Left lung (tissue), 14 donors: ENCODE data around the gene SH3GLB2. TPM values are rescaled to one million over a fixed set of nuclear protein-coding genes. Genes with fewer than 3 reads are reported as not detected.

Experiments
- ATAC-seq: fragments of 200-7000 bp; cut with Tn5 transposase; one replicate; pipeline ENCODE4 v1.9.1; 2020; ENCODE audit warnings: moderate library complexity
- DNase-seq, 4 donors: peaks; one replicate each; pipeline ENCODE4 v3.0.0-alpha.2; 2013 to 2020
- H3K27ac ChIP-seq, 2 donors: fragments of 200-600 bp; sonication (generic) in 1 of 2; one replicate each; pipeline versions ENCODE4 v1.5.0 to v1.8.0; 2020 to 2021
- H3K27me3 ChIP-seq, 2 donors: fragments of 200-600 bp; sonication (generic) in 1 of 2; one replicate each; pipeline versions ENCODE4 v1.5.0 to v1.8.0; 2020 to 2021
- H3K36me3 ChIP-seq, 2 donors: fragments of 200-600 bp; sonication (generic) in 1 of 2; one replicate each; pipeline versions ENCODE4 v1.5.0 to v1.8.0; 2020 to 2021
- H3K4me1 ChIP-seq, 2 donors: fragments of 200-600 bp; one replicate each; pipeline ENCODE4 v1.8.0; 2021
- H3K4me3 ChIP-seq, 2 donors: fragments of 200-600 bp; sonication (generic) in 1 of 2; one replicate each; pipeline versions ENCODE4 v1.5.0 to v1.8.0; 2020 to 2021; ENCODE audit warnings: mild to moderate bottlenecking in 1 of 2
- H3K9me3 ChIP-seq, 2 donors: fragments of 200-600 bp; sonication (generic) in 1 of 2; one replicate each; pipeline versions ENCODE4 v1.5.0 to v1.8.0; 2020 to 2021
- CTCF ChIP-seq, 2 donors: fragments of 200-600 bp; sonication (generic) in 1 of 2; IDR thresholded peaks; one replicate each; pipeline versions ENCODE4 v1.5.0 to v1.8.0; 2021; ENCODE audit warnings: antibody characterized with exemption in 2 of 2
- intact Hi-C, 2 donors: fragments of 100-400 bp; cut with DNase I; formaldehyde crosslinking; loops; one replicate each; pipeline versions ENCODE4 v1.11.2 to v1.14.2; 2022
- long read RNA-seq, 12 donors: library from polyadenylated mRNA in 2 of 12; unstranded in 2 of 12; transcript quantifications; one replicate each; pipeline ENCODE4 v2.0.0 and lab custom pipeline, GENCODE V29; 2019 to 2026
- polyA plus RNA-seq, 6 donors: library from polyadenylated mRNA; unstranded; fragments of 120-200 nt; gene quantifications; one replicate each; pipeline ENCODE4 v1.2.1, GENCODE V29; 2013; ENCODE audit not compliant: insufficient read length in 6 of 6
- total RNA-seq, 2 donors: library from RNA; stranded (reverse); fragmentation: NEBNext Ultra II Directional; extraction: Animal tissue kit (Norgen Biotek cat#: 25700); gene quantifications; one replicate each; pipeline ENCODE4 v1.2.1, GENCODE V29; 2021
- donor health status: DM: no; HTN: yes; CAD: no.
- donor health status: DM: no; HTN: no; CAD: no.

SH3GLB2 gene
- total RNA-seq, result 10 to 100 TPM; 63.7 to 64.7 TPM
- 10 to 100 TPM; 58.9 to 79.0 (median 67.8) TPM for polyA plus RNA-seq
- long read RNA-seq, donor 1, full-length matches to known transcripts, result 19 of 26 reads
- long read RNA-seq, donor 1, partial matches to known transcripts, result 7 of 26 reads
- long read RNA-seq, donor 1, other reads (novel, unspliced or antisense), result 0 of 26 reads
- long read RNA-seq, donor 2, full-length matches to known transcripts, result 12 of 17 reads
- long read RNA-seq, donor 2, partial matches to known transcripts, result 5 of 17 reads
- long read RNA-seq, donor 2, other reads (novel, unspliced or antisense), result 0 of 17 reads
- long read RNA-seq, donor 3, full-length matches to known transcripts, result 21 of 21 reads
- long read RNA-seq, donor 3, partial matches to known transcripts, result 0 of 21 reads
- long read RNA-seq, donor 3, other reads (novel, unspliced or antisense), result 0 of 21 reads
- long read RNA-seq, donor 4, partial matches to known transcripts, result 2 of 4 reads
- long read RNA-seq, donor 4, other reads (novel, unspliced or antisense), result 0 of 4 reads
- long read RNA-seq, donor 5, transcript SH3GLB2-203 (11 exons, 2,982 nt), result major isoform, 12 of 20 reads
- long read RNA-seq, donor 5, partial matches to known transcripts, result 7 of 20 reads
- long read RNA-seq, donor 5, other reads (novel, unspliced or antisense), result 0 of 20 reads
- long read RNA-seq, donor 6, full-length matches to known transcripts, result 28 of 28 reads
- long read RNA-seq, donor 6, partial matches to known transcripts, result 0 of 28 reads
- long read RNA-seq, donor 6, other reads (novel, unspliced or antisense), result 0 of 28 reads
- long read RNA-seq, donor 7, full-length matches to known transcripts, result 13 of 23 reads
- long read RNA-seq, donor 7, partial matches to known transcripts, result 0 of 23 reads
- long read RNA-seq, donor 7, other reads (novel, unspliced or antisense), result 10 of 23 reads
- long read RNA-seq, donor 8, full-length matches to known transcripts, result 14 of 19 reads
- long read RNA-seq, donor 8, partial matches to known transcripts, result 5 of 19 reads
- long read RNA-seq, donor 8, other reads (novel, unspliced or antisense), result 0 of 19 reads
- long read RNA-seq, donor 9, result 0 reads
- long read RNA-seq, donor 10, partial matches to known transcripts, result 2 of 3 reads
- long read RNA-seq, donor 10, other reads (novel, unspliced or antisense), result 0 of 3 reads
- long read RNA-seq, donor 11, full-length matches to known transcripts, result 11 of 30 reads
- long read RNA-seq, donor 11, partial matches to known transcripts, result 5 of 30 reads
- long read RNA-seq, donor 11, other reads (novel, unspliced or antisense), result 14 of 30 reads
- long read RNA-seq, donor 12, full-length matches to known transcripts, result 19 of 25 reads
- long read RNA-seq, donor 12, partial matches to known transcripts, result 6 of 25 reads
- long read RNA-seq, donor 12, other reads (novel, unspliced or antisense), result 0 of 25 reads

DNA sequence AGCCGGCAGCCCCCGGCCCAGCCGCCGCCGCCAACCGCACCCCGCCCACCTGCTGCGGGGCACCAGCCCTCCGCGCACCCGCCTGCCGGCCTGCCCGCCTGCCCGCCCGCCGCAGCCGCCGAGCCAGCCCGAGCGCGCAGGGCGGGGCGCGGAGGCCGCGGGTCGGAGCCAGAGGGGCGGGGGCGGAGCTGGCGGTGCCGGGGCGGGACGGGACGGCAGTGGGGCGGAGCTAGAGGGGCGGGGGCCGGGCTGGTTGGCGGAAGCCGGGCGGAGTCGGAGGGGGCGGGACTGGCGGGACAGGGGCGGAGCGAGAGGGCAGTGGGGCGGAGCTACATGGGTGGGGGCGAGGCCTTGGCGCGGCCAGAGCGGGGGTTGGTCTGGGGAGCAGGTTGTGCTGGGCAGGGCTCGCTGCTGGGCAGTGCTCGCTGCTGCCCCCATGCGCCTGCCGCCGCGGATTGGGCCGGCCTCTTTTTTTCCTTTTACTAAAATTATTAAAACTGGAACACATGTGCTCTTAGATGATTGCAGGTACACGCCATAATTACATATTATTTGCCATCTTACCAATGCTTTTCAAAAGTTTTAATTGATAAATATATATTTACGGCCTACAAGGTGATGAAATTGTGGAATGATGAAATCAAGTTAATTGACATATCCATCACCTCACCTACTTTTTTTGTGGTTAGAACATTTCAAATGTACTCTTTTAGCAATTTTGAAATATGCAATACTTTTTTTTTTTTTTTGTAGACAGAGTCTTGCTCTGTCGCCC is at the start of gene SH3GLB2:
Gene SH3GLB2, minus strand, starts transcription at position 140 of the 775 bp plus-strand sequence. CDS start 177 bp downstream, outside the sequence.
- DNase-seq (peak; percentile 90 to 100 (median 97)), ATAC-seq (peak; percentile 97)
- Histone ChIP-seq H3K4me1 (peaks cover 14 to 34% of the 10 kb centered on the region in 2 donors), H3K27me3 (no peaks in the 10 kb centered on the region), H3K4me3 (peak within 1 kb of the TSS; percentile 69 to 87), H3K27ac (peak within 1 kb of the TSS in 1 of 2 donors; percentile 63), H3K36me3 (no peaks in the 10 kb centered on the region), H3K9me3 (no peaks in the 10 kb centered on the region)
- intact Hi-C loops, result no loop called here
- peak; percentile 81 to 87 for TF ChIP-seq CTCF (IDR thresholded peaks at IDR 0.05)

DNA sequence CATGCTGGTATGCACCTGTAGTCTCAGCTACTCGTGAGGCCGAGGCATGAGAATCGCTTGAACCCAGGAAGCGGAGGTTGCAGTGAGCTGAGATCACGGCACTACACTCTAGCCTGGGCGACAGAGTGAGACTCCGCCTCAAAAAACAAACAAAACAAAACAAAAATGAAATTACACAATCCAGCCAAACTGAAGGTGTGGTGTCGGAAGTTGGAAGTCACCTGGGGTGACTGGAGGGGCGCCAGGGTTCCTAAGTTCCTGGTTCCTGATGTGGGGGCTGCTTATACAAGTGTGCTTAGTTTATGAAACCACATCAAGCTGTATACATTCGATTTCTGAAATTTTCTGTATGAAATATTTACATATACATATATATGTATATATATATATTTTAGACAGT is 49.1 kb upstream of the SH3GLB2 start:
- DNase-seq (no peak), ATAC-seq (no peak)
- intact Hi-C loops, result no loop called here
- no peak overlapping the region for H3K27ac ChIP-seq
- H3K36me3 ChIP-seq, result no peaks in the 10 kb centered on the region
- TF ChIP-seq CTCF (IDR thresholded peaks at IDR 0.05), result no peak
- peaks cover 14 to 17% of the 10 kb centered on the region in 2 donors for H3K4me1 ChIP-seq
- H3K9me3 ChIP-seq, result no peaks in the 10 kb centered on the region
- H3K4me3 ChIP-seq, result no peak overlapping the region
- no peaks in the 10 kb centered on the region for H3K27me3 ChIP-seq

DNA sequence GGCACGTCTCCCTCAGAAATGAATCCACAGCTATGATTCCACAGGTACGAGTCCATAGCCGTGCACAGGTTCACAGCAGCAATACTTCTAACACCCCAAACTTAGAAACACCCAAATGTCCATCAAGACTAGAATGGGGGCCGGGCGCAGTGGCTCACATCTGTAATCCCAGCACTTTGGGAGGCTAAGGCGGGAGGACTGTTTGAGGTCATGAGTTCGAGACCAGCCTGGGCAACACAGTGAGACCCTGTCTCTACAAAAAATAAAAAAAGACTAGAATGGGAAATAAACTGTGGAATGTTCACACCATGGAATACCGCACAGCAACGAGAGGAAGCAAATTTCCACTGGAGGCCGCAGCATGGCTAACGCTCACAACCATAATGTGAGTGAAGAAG is 48.5 kb upstream of the SH3GLB2 start:
- Histone ChIP-seq H3K36me3 (peaks cover 0 to 1% of the 10 kb centered on the region in 2 donors), H3K4me3 (no peak overlapping the region), H3K9me3 (no peaks in the 10 kb centered on the region), H3K27me3 (no peaks in the 10 kb centered on the region), H3K4me1 (peaks cover 8 to 14% of the 10 kb centered on the region in 2 donors), H3K27ac (no peak overlapping the region)
- intact Hi-C loops, result no loop called here
- no peak for TF ChIP-seq CTCF (IDR thresholded peaks at IDR 0.05)
- DNase-seq (no peak), ATAC-seq (no peak)

GRCh38 chr9:129075996-129076639 is 48.0 kb upstream of the SH3GLB2 start:
- H3K27ac ChIP-seq, result no peak overlapping the region
- TF ChIP-seq CTCF (IDR thresholded peaks at IDR 0.05), result no peak
- H3K4me3 ChIP-seq, result no peak overlapping the region
- H3K27me3 ChIP-seq, result no peaks in the 10 kb centered on the region
- H3K4me1 ChIP-seq, result peaks cover 6 to 14% of the 10 kb centered on the region in 2 donors
- no peaks in the 10 kb centered on the region for H3K9me3 ChIP-seq
- intact Hi-C loops, result no loop called here
- peak in 1 of 4 donors; percentile 62 for DNase-seq
- ATAC-seq, result no peak
- peaks cover 0 to 6% of the 10 kb centered on the region in 2 donors for H3K36me3 ChIP-seq
